ENCODE measurements around the gene PRUNE2.

DNA sequence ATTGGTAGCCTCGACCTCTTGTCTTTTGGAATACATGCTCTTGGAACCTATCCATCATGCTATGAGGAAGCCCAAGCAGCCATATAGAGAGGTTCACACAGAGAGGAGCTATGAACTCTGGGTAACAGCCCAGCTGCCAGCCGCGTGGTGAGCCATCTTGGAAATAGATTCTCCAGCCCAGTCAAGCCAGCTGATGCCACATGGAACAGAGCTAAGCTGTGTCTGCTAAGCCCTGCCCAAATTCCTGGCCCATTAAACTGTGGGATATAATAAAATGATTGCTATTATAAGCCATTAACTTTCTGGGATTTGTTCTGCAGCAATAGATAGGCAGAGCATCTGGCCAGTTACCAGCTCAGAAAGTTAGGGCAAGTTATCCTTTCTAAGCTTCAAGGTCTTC, 4.9 kb upstream of the PRUNE2 start:
- TF ChIP-seq, protein P1, sequence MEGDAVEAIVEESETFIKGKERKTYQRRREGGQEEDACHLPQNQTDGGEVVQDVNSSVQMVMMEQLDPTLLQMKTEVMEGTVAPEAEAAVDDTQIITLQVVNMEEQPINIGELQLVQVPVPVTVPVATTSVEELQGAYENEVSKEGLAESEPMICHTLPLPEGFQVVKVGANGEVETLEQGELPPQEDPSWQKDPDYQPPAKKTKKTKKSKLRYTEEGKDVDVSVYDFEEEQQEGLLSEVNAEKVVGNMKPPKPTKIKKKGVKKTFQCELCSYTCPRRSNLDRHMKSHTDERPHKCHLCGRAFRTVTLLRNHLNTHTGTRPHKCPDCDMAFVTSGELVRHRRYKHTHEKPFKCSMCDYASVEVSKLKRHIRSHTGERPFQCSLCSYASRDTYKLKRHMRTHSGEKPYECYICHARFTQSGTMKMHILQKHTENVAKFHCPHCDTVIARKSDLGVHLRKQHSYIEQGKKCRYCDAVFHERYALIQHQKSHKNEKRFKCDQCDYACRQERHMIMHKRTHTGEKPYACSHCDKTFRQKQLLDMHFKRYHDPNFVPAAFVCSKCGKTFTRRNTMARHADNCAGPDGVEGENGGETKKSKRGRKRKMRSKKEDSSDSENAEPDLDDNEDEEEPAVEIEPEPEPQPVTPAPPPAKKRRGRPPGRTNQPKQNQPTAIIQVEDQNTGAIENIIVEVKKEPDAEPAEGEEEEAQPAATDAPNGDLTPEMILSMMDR (IDR thresholded peaks at IDR 0.05; ENCODE audit: insufficient read depth, low read length), result no peak
- no peak for TF ChIP-seq SPI1 (IDR thresholded peaks at IDR 0.05; ENCODE audit: borderline replicate concordance, low read depth)

Data from HL-60 (cell line).